HL-60 (cell line): ENCODE data around the gene TNIK.
"Not testable (repeated sequence)": the region's sequence is repeated elsewhere in the genome, so short reads cannot be mapped to it uniquely, and the experiment has no call there.

Experiments used
- DNase-seq, 2 experiments: peaks; one replicate each; pipeline ENCODE4 v3.0.0-alpha.2; 2010 to 2020; ENCODE audit warnings: low read depth in 1 of 2, low spot score in 1 of 2
- H3K27ac ChIP-seq: fragments of 250-450 bp; sonication (Bioruptor Pico); replicated peaks from 2 replicates; pipeline ENCODE4 v1.5.1; 2020; ENCODE audit warnings: mild to moderate bottlenecking, moderate library complexity
- H3K27me3 ChIP-seq: fragments of 250-450 bp; sonication (Bioruptor Pico); 2 replicates; pipeline ENCODE4 v1.5.1; 2021; ENCODE audit warnings: mild to moderate bottlenecking, moderate library complexity; ENCODE audit not compliant: insufficient read depth, poor library complexity, severe bottlenecking
- H3K4me3 ChIP-seq: replicated peaks from 2 replicates; pipeline ENCODE4 v1.5.1; 2011; ENCODE audit warnings: mild to moderate bottlenecking, control low read depth, low read length; ENCODE audit not compliant: insufficient read depth
- GABPA ChIP-seq: IDR thresholded peaks from 2 replicates; pipeline ENCODE4 v1.6.1; 2012; ENCODE audit warnings: low read depth
- POLR2AphosphoS5 ChIP-seq: IDR thresholded peaks from 2 replicates; pipeline ENCODE4 v1.6.1; 2012; ENCODE audit warnings: low read depth
- SPI1 ChIP-seq: IDR thresholded peaks from 2 replicates; pipeline ENCODE4 v1.6.1; 2012; ENCODE audit warnings: low read depth, mild to moderate bottlenecking, borderline replicate concordance
- TF ChIP-seq, protein P1 (sequence below): IDR thresholded peaks from one replicate; pipeline ENCODE4 v1.5.1; 2011; ENCODE audit warnings: low read length, control low read depth, inconsistent platforms; ENCODE audit not compliant: insufficient read depth
- TF ChIP-seq, protein P2 (sequence below): IDR thresholded peaks from 2 replicates; pipeline ENCODE4 v1.6.1; 2012; ENCODE audit warnings: low read depth; ENCODE audit not compliant: insufficient replicate concordance

The TNIK gene

DNA sequence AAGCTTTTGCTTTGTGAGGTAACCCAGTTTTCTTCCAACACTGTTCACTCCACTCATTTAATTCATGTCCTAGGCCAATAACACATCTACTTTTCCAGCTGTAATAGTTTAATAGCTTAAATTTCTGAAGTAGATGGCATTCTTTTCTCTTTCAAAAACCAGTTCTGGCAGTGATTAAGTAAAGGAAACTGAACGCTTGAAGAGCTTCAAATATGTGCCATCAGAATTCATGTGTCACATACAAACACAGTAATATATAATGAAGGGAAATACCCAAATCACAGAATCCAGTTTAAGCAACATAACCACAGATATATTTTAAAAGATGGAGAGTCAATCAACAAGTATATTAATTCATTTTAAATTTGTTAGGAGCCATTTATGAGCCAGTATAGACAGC, 91.0 kb downstream of the TNIK start:
- no peak overlapping the region for H3K4me3 ChIP-seq
- no peak for TF ChIP-seq GABPA
- TF ChIP-seq, protein P1, sequence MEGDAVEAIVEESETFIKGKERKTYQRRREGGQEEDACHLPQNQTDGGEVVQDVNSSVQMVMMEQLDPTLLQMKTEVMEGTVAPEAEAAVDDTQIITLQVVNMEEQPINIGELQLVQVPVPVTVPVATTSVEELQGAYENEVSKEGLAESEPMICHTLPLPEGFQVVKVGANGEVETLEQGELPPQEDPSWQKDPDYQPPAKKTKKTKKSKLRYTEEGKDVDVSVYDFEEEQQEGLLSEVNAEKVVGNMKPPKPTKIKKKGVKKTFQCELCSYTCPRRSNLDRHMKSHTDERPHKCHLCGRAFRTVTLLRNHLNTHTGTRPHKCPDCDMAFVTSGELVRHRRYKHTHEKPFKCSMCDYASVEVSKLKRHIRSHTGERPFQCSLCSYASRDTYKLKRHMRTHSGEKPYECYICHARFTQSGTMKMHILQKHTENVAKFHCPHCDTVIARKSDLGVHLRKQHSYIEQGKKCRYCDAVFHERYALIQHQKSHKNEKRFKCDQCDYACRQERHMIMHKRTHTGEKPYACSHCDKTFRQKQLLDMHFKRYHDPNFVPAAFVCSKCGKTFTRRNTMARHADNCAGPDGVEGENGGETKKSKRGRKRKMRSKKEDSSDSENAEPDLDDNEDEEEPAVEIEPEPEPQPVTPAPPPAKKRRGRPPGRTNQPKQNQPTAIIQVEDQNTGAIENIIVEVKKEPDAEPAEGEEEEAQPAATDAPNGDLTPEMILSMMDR, result no peak
- no peak for TF ChIP-seq SPI1
- TF ChIP-seq, protein P2, sequence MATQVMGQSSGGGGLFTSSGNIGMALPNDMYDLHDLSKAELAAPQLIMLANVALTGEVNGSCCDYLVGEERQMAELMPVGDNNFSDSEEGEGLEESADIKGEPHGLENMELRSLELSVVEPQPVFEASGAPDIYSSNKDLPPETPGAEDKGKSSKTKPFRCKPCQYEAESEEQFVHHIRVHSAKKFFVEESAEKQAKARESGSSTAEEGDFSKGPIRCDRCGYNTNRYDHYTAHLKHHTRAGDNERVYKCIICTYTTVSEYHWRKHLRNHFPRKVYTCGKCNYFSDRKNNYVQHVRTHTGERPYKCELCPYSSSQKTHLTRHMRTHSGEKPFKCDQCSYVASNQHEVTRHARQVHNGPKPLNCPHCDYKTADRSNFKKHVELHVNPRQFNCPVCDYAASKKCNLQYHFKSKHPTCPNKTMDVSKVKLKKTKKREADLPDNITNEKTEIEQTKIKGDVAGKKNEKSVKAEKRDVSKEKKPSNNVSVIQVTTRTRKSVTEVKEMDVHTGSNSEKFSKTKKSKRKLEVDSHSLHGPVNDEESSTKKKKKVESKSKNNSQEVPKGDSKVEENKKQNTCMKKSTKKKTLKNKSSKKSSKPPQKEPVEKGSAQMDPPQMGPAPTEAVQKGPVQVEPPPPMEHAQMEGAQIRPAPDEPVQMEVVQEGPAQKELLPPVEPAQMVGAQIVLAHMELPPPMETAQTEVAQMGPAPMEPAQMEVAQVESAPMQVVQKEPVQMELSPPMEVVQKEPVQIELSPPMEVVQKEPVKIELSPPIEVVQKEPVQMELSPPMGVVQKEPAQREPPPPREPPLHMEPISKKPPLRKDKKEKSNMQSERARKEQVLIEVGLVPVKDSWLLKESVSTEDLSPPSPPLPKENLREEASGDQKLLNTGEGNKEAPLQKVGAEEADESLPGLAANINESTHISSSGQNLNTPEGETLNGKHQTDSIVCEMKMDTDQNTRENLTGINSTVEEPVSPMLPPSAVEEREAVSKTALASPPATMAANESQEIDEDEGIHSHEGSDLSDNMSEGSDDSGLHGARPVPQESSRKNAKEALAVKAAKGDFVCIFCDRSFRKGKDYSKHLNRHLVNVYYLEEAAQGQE, result no peak
- TF ChIP-seq POLR2AphosphoS5, result no peak
- no peak for DNase-seq
- H3K27me3 ChIP-seq, result peaks cover 3% of the 10 kb centered on the region
- no peak overlapping the region for H3K27ac ChIP-seq

DNA sequence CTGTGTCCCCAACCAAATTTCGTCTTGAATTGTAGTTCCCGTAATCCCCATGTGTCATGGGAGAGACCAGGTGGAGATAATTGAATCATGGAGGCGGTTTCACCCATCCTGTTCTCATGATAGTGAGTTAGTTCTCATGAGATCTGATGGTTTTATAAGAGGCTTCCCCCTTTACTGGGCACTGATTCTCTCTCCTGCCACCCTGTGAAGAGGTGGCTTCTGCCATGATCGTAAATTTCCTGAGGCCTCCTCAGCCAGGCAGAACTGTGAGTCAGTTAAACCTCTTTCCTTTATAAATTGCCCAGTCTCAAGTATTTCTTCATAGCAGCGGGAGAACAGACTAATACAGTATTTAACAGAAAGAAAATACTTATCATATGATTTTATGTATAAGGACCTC, 93.5 kb downstream of the TNIK start:
- H3K4me3 ChIP-seq, H3K27ac ChIP-seq, H3K27me3 ChIP-seq, DNase-seq: not testable (repeated sequence)

DNA sequence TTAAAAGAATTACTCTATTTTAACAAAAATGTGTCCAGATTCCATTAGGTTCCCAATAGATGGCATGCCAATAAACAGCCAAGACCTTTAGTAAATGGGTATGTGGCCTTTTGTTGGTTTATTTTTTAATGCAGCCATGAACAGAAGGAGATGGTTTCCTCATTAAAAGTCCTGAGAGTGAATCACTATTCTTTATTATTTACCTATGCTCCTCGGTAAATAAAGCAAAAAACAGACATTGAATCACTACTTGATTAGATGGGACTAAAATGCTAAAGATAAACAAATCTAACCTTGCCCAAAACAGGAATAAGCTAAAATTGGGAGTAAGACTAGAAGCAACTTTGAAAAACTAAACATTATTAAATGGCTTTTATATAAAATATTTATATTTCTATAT, 94.2 kb downstream of the TNIK start:
- TF ChIP-seq GABPA (no peak), SPI1 (no peak), POLR2AphosphoS5 (no peak)
- TF ChIP-seq, protein P2, result no peak
- TF ChIP-seq, protein P1, result no peak
- Histone ChIP-seq H3K27me3 (peaks cover under 1% of the 10 kb centered on the region), H3K27ac (no peak overlapping the region), H3K4me3 (no peak overlapping the region)
- DNase-seq, result no peak

DNA sequence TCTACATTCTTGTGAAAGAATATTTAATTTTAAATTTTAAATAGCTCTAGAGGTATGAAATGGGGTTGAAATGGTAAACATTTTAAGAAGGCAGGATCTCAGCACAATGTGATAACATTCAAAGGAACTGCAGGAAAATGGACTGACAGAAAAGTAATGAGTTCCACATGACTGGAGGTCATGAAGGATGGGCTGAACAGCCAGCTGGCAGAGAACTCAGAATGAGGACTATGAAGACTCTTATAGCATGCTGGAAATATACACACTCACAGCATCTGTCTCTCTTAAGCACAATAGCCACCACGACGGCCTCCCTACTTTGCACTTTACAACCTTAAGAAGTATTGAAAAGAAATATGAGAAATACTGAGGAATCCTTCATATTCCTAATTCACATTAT, 94.7 kb downstream of the TNIK start:
- no peak for DNase-seq
- Histone ChIP-seq H3K27ac (no peak overlapping the region), H3K4me3 (no peak overlapping the region), H3K27me3 (no peaks in the 10 kb centered on the region)
- TF ChIP-seq POLR2AphosphoS5, result no peak

DNA sequence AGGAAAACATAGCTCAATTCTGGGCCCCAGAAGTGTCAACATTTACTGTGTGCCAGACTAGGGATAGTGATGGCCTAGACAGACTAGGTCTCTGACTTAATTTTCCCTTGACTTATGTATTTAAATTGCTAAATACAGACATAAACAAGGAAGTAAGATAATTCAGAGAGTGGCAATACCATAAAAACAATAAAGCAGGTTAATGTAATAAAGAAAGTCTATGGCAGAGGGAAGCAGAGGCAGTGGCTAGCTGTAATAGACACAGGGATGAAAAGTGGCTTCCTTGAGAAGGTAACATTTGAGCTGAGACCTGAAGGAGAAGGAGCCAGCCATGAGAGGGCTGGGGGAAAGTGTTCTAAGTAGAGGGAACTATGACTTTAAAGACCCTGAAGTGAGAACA, 95.7 kb downstream of the TNIK start:
- H3K4me3 ChIP-seq, result no peak overlapping the region
- no peaks in the 10 kb centered on the region for H3K27me3 ChIP-seq

More for the DNA sequence above, 95.7 kb downstream of the TNIK start:
- TF ChIP-seq, protein P2, result no peak
- no peak for TF ChIP-seq SPI1
- TF ChIP-seq GABPA, result no peak
- no peak for TF ChIP-seq POLR2AphosphoS5
- TF ChIP-seq, protein P1, result no peak
- H3K27ac ChIP-seq, result no peak overlapping the region
- no peak for DNase-seq
